ENCODE results near the gene MMP25.

Gene MMP25

DNA sequence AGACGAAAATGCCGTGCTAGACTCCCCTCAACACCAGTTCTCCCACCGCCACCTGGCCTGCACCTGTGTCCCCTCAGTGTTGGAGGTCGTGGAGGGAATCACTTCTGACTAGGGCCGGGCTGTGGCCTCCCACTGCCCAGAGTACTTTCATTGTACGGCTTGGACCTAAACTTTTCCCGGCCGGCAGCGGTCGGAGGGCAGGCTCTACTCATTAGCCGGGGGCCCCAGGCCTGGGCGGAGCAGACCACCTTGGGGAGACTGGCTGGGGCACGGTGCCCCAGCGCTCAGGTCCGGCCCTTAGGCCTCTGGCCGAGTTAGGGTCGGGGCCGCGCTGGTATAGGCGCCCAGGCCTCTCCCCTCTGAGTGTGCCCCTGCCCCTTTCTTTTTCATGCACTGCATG lies 29.0 kb upstream of the MMP25 start:
- FAIRE-seq (no peak), DNase-seq (ENCODE audit: low spot score) (no peak)

DNA sequence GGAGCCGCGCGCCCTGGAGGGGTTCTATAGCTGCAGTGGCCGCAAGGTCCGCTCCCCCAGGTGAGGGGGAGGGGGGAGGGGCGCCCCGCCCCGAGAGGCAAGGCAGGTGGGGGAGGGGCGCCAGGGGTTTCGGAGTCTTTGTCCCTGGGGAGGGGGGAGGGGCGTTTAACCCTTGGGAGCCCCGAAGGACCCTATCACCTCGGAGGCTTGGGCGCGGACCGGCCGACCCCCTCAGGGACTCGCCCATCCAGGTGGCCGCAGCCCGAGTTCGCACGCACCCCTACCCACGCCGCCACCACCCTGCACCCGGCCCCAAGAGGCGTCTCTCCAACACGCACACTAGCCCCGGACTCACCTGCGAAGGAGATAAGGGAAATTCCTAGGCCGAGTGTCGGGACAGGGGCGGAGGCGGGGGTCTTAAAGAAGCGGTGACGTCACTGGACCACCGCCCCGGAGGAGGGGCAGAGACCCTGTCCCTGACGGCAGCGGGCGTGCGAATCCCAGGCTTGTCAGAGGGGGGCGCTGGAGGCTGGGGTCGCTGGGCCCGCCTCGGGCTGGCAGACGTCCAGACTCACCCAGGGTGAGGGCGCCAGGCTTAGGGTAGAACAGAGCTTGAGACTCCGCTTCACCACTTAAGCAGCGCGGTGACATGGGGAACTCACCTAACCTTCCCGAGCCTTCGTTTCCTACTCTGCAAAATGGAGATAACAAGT lies 28.4 kb upstream of the MMP25 start, which contains the start of gene CLDN6:
TSS of gene CLDN6 (minus strand) at position 390 of the 713 bp plus-strand sequence. CDS start 2,162 bp downstream, outside the sequence.
- DNase-seq (ENCODE audit: low spot score) (no peak), FAIRE-seq (no peak)

DNA sequence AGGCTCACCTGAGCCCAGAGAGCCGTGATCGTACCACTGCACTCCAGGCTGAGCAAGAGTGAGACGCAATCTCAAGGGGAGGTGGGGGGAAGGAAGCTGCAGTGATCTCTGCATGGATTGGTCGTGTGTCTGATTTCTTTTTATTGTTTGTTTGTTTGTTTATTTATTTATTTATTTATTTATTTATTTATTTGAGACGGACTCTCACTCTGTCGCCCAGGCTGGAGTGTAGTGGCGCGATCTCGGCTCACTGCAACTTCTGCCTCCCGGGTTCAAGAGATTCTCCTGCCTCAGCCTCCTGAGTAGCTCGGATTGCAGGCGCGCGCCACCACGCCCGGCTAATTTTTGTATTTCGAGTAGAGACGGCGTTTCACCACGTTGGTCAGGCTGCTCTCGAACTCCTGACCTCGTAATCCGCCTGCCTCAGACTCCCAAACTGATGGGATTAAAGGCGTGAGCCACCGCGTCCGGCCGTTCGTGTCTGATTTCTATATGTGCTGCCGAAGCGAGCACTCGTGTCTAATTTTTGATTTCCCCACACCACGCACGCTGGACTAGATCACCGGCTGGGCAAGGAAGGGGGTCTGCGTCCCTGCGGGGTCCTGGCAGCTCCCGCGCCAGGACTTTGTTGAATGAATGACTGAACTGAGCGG lies 26.6 kb upstream of the MMP25 start:
- FAIRE-seq (no peak), DNase-seq (ENCODE audit: low spot score) (no peak)

- FAIRE-seq: peak; percentile 32
- peak; percentile 90 for DNase-seq (ENCODE audit: low spot score)
Observed at GRCh38 chr16:3020247-3020603, 26.1 kb upstream of the MMP25 start, which contains the start of gene TNFRSF12A. TSS of gene TNFRSF12A (plus strand) at chr16:3020368. CDS start at chr16:3020398, 30 bp downstream.

DNA sequence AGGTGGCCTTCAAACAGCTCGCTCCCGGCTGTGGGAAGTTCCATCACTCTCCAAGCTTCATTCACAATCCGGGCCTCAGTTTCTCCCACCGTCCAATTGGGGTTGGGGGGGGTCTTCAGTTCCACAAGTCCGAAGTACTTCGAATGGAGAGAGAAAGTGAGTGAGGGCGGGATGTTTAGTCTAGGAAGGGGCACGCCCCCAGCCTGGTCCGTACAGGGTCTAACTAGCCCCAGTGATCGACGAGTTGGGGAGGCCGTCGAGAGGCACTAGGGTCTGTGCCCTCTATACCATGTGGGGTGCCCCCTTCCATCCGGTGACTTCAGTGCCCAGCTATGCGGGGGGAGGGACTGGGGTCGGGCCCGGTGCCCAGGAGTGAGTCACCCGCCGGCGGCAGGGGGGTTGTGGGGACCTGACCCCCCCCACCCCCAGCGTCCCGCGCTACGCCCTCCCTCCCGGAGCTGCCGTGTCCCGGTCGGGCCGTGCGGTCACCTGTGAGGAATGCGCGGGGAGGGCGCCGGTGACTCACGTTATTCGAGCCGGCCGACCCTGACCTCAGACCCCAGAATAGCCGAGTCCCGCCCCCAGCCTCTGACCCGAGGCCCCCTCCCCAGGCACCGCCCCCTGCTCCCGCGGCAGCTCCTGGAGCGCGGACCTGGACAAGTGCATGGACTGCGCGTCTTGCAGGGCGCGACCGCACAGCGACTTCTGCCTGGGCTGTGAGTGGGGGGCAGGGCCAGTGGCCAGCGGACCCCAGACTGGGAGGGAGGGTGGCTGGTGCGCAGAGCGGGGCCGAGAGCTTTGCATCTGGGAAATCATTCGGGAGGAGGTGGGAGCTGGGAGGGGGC lies 25.5 kb upstream of the MMP25 start:
- DNase-seq (ENCODE audit: low spot score) (peak; percentile 92), FAIRE-seq (peak; percentile 97)

- FAIRE-seq (peak; percentile 79), DNase-seq (ENCODE audit: low spot score) (peak; percentile 85)
Observed at GRCh38 chr16:3021449-3022207, 24.7 kb upstream of the MMP25 start.

DNA sequence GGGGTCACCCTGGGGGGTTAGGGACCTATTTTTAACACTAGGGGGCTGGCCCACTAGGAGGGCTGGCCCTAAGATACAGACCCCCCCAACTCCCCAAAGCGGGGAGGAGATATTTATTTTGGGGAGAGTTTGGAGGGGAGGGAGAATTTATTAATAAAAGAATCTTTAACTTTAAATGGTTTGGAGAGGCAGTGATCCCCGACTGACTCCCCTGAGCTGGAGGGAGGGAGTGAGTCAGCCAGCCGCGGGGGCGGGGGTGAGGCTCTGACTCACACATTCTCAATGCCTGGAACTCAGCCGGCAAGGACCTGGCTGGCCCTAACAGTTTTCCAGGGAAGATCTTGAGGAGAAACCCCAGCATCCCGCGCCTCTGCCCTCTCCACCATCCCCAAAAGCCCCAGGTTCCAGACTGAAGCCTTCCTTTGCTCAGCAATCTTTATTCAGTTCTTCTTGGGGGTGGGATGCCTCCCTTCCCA lies 24.1 kb upstream of the MMP25 start:
- FAIRE-seq (peak; percentile 32), DNase-seq (ENCODE audit: low spot score) (peak; percentile 83)

GRCh38 chr16:3022684-3023414 lies 23.5 kb upstream of the MMP25 start:
- FAIRE-seq: no peak
- DNase-seq (ENCODE audit: low spot score): no peak

GRCh38 chr16:3023415-3023668 lies 23.0 kb upstream of the MMP25 start:
- FAIRE-seq: no peak
- DNase-seq (ENCODE audit: low spot score): peak; percentile 61

GRCh38 chr16:3023669-3024478 lies 22.5 kb upstream of the MMP25 start, which contains the start of the genes HCFC1R1 and THOC6:
TSS of gene HCFC1R1 (minus strand) at chr16:3023942. CDS start at chr16:3023941, 1 bp downstream.
TSS of gene THOC6 (plus strand) at chr16:3024035. CDS start at chr16:3024327, 292 bp downstream.
- DNase-seq (ENCODE audit: low spot score): peak; percentile 93
- peak; percentile 99 for FAIRE-seq

GRCh38 chr16:3025032-3026002 lies 21.0 kb upstream of the MMP25 start:
- DNase-seq (ENCODE audit: low spot score) (no peak), FAIRE-seq (no peak)

- DNase-seq (ENCODE audit: low spot score): no peak
- FAIRE-seq: no peak
Observed at GRCh38 chr16:3026003-3026378, 20.4 kb upstream of the MMP25 start.

- DNase-seq (ENCODE audit: low spot score) (no peak), FAIRE-seq (no peak)
Observed at GRCh38 chr16:3026609-3027488, 19.5 kb upstream of the MMP25 start.

- no peak for DNase-seq (ENCODE audit: low spot score)
- FAIRE-seq: no peak
Observed at GRCh38 chr16:3027489-3027795, 18.9 kb upstream of the MMP25 start.

GRCh38 chr16:3027983-3028715 lies 18.2 kb upstream of the MMP25 start:
- FAIRE-seq: no peak
- DNase-seq (ENCODE audit: low spot score): peak; percentile 86

DNA sequence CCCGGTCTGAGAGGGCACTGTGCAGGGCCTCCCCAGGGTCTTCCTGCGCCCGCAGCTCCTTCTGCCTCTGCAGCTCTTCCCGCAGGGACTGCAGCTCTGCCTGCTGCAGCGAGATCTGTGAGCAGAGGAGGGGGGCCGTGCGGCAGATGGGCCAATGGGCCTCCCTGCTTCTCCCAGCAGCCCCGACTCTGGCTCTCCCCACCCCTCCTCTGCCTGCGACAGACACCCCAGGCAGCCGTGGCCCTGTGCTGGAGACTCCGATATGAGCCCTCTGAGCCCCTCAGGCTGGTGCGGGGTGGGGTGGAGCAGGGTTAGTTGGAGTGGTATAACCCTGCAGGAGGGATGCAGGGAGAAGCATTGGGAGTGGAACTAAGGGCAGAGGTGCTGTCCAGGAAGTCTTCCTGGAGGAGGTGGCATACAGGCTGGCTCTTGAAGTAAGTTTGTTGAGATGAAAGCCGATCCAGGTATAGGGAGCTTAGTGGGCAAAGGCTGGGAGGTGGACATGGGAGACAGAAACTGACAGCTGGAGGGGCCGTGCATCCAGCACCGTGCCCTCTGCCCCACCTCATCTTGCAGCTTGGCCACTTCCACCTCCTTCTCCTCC lies 17.5 kb upstream of the MMP25 start:
- DNase-seq (ENCODE audit: low spot score): no peak
- no peak for FAIRE-seq
